AG08395 (cell line): ENCODE measurements around the gene OLFM1.
A peak's percentile ranks its signal among the peaks of the same experiment; 100 is the strongest.

Source experiments
- DNase-seq: peaks from one replicate; pipeline ENCODE4 v3.0.0; 2012; ENCODE audit warnings: mixed read lengths, low spot score

The OLFM1 gene

GRCh38 chr9:135087489-135087792 is at the start of gene OLFM1:
Gene OLFM1 (plus strand): TSS chr9:135087668. CDS start chr9:135087990, 322 bp downstream.
- DNase-seq = peak; percentile 84

- no peak for DNase-seq
These were observed 49.1 kb upstream of the OLFM1 start for GRCh38 chr9:135038331-135038730.

DNA sequence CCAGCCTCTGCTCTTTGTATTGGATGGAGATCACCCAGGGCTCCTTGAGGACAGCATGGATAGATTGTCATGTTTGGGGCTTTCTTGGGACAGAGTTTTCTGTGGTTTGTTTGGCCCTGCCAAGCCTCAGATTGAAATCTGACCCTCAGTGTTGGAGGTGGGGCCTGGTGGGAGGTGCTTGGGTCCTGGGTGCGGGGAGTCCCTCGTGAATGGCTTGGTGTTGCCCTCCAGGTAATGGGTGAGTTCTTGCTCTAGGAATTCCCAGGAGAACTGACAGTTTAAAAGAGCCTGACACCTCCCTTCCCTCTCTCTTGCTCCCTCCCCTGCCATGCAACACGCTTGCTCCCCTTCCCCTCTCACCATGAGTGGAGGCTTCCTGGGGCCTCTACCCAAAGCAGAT is 48.6 kb upstream of the OLFM1 start:
- no peak for DNase-seq

- no peak for DNase-seq
These were observed 48.1 kb upstream of the OLFM1 start for GRCh38 chr9:135039266-135039870.

GRCh38 chr9:135039916-135040645 is 47.4 kb upstream of the OLFM1 start:
- no peak for DNase-seq

- no peak for DNase-seq
These were observed 46.6 kb upstream of the OLFM1 start for GRCh38 chr9:135040892-135041291.

- DNase-seq = no peak
These were observed 44.1 kb upstream of the OLFM1 start for GRCh38 chr9:135043345-135043744.

GRCh38 chr9:135045264-135045927 is 42.1 kb upstream of the OLFM1 start:
- no peak for DNase-seq

DNA sequence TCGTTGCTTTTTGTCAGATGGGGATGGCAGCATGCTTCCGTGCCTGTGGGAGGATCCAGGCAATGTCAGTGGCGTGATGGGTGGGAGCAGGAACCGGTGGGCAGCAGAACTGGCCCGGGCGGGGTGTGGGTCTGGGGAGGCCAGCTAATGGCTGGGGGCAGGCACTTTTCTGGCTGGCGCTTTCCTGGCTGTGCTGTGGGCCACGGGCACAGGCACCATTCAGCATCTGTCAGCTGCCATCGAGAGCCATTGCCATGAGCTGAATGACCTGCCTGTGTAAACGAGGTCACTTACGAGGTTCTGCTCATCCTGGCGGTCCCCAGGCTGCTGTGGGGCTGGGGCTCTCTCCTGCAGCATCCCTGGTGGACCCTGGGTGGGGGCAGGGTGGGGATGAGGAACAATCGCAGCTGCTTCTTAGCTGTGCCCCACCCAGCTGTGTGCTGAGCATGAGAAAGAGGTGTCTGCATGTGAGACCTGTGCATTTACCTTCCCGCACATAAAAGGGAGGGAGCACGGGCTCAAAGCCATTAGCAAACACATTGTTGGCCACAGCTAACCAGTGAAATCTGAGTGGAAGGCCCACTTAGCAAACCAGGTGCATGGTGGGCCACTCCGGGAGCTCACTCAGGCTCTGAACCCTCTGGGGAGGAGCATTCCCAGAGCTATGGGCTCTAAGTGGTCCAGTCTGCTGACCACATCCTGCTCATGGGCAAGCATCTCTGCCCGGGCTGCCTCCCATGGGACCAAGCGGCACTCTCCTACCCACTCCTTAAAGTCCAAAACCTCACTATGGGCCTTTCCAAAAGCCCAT is 41.3 kb upstream of the OLFM1 start:
- DNase-seq = no peak

DNA sequence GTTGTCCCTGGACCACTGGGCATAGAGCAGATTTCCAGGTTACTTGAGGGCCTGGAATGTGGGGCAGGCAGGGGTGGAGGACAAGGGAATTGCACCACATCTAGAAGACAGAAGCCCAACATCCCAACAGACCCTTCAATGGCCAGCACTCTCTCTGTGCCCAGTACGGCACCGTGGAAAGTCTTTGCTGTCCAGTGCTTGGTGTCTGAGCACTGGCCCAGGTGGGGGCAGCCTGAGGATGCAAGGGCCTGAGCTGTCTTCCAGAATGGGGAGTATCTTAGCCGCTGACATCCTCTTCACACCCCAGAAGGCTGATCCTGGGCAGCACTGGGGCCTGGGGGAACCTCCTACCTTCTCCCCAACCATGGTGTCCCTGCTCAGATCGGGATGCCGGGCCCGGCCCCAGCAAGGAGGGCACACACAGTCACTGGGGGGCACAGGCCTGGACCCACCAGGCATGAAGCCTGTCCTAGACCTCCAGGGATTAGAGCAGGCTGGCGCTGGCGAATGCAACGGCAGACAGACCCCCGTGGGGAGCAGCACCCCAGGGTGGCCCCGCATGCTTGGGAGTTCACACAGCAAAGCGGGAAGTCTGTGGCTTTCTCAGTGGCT is 40.6 kb upstream of the OLFM1 start:
- no peak for DNase-seq

- DNase-seq = no peak
These were observed 39.9 kb upstream of the OLFM1 start for GRCh38 chr9:135047521-135047920.

DNA sequence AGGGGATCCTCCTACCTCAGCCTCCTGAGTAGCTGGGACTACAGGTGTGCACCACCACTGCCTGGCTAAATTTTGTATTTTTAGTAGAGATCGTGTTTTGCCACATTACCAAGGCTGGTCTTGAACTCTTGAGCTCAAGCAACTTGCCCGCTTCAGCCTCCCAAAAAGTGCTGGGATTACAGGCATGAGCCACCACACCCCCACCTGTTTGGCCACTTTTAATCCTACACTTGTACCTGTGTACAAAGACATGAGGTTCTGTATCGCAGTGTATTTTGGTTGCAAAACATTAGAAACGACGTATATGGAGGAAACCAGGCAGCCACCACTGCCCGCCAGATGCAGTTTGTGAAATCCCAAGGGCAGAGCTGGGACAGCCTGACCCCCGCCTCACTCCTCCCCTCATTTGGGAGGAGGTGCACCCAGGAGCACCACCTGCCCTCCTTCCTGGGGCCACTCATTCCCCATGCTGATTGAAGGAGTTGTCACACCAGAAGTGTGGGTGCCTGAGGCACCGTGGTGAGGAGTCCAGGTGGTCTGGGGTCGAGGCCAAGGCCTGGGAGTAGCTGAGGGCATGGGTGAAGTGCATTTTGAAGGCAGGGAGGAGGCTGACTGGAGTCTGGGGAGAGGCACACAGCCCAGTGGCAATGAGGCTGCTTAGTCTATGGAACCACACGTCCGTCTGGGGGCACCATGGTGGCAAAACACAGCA is 39.3 kb upstream of the OLFM1 start:
- no peak for DNase-seq

- no peak for DNase-seq
These were observed 38.6 kb upstream of the OLFM1 start for GRCh38 chr9:135048758-135049444.

DNA sequence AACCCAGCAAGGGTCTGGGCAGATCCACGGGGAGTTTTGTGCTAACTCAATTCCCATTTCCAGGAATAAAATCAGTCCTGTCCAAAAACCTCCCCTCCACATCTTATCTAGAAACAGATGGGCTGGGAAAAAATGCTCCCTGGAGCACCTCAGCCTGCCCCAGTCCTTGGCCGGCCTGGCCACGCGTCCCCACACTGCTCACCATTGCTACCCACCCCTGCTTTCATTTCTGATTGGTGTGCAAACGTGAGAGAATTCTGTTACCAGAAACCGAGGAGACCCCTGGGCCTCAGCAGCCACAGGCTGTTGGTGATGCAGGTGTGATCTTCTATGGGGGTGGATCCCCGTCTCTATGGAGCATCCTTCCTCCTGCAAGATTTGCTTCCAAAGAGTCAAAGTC is 38.0 kb upstream of the OLFM1 start:
- no peak for DNase-seq

- DNase-seq = no peak
These were observed 37.1 kb upstream of the OLFM1 start for GRCh38 chr9:135050072-135050990.

- no peak for DNase-seq
These were observed 36.0 kb upstream of the OLFM1 start for GRCh38 chr9:135051316-135052038.

GRCh38 chr9:135053133-135053532 is 34.3 kb upstream of the OLFM1 start:
- no peak for DNase-seq

- DNase-seq = no peak
These were observed 32.3 kb upstream of the OLFM1 start for GRCh38 chr9:135055181-135055580.

DNA sequence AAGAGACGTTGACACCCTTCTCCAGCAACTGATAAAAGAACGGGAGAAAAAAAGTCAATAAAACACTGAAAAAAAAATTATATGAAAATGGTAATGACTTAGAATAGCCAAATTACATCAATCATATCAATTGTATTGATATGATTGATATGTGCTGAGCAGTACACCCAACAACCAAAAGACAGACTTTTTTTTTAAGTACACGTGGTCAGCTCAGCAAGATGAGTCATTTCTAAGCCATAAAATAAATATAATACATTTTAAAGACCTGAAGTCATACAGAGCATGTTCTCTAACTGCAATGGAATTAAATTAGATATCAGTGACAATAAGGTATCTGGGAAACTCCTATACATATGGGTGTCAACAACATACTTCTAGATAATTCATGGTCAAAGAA is 30.9 kb upstream of the OLFM1 start:
- DNase-seq = no peak
